Esophagus (tissue), 2 donors: ENCODE results near the gene CRTC1. TPM values are rescaled to one million over a fixed set of nuclear protein-coding genes. Genes with fewer than 3 reads are reported as not detected.
"Not testable (repeated sequence)": the region's sequence is repeated elsewhere in the genome, so short reads cannot be mapped to it uniquely, and the experiment has no call there.

ENCODE experiments used
- H3K27ac ChIP-seq, 2 donors: one replicate each; pipeline ENCODE4 v1.5.1; 2013; ENCODE audit warnings: low read depth in 2 of 2, mild to moderate bottlenecking in 2 of 2, inconsistent platforms in 1 of 2, low read length in 1 of 2, moderate library complexity in 1 of 2
- H3K27me3 ChIP-seq, 2 donors: one replicate each; pipeline ENCODE4 v1.6.1; 2013; ENCODE audit warnings: low read length in 2 of 2, control low read depth in 1 of 2, mild to moderate bottlenecking in 1 of 2; ENCODE audit not compliant: insufficient read depth in 2 of 2, control insufficient read depth in 1 of 2
- H3K36me3 ChIP-seq, 2 donors: one replicate each; pipeline ENCODE4 v1.6.1; 2013; ENCODE audit warnings: low read length in 1 of 2; ENCODE audit not compliant: control insufficient read depth in 2 of 2, insufficient read depth in 2 of 2
- H3K4me1 ChIP-seq, 2 donors: one replicate each; pipeline ENCODE4 v1.6.1; 2013; ENCODE audit warnings: low read length in 1 of 2; ENCODE audit not compliant: control insufficient read depth in 2 of 2, insufficient read depth in 2 of 2
- H3K4me3 ChIP-seq, 2 donors: one replicate each; pipeline ENCODE4 v1.5.1; 2013; ENCODE audit warnings: low read length in 2 of 2, mild to moderate bottlenecking in 2 of 2, low read depth in 1 of 2, moderate library complexity in 1 of 2
- H3K9me3 ChIP-seq, 2 donors: one replicate each; pipeline ENCODE4 v1.6.1; 2013; ENCODE audit warnings: mild to moderate bottlenecking in 2 of 2, low read depth in 1 of 2, low read length in 1 of 2, moderate library complexity in 1 of 2; ENCODE audit not compliant: control insufficient read depth in 2 of 2, insufficient read depth in 1 of 2
- WGBS, 2 donors: extraction: QIAGEN DNeasy Blood & Tissue Kit; methylation state at CpG; one replicate each; pipeline ENCODE4 v1.1.7; 2013; 5-methylcytosine and 5-hydroxymethylcytosine counted together
- polyA plus RNA-seq, 2 donors: library from polyadenylated mRNA; stranded (reverse); fragments of 200-250 nt; gene quantifications; one replicate each; pipeline ENCODE4 v1.2.3, GENCODE V29; 2013
- donor health status: healthy with polysubstance abuse.
- donor health status: Bipolar disorder and iron deficiency.

Gene CRTC1
- polyA plus RNA-seq, 2 donors = 2.1 to 4.0 TPM

GRCh38 chr19:18816645-18817044, 133.2 kb downstream of the CRTC1 start:
- not testable (repeated sequence) for H3K9me3 ChIP-seq, H3K4me1 ChIP-seq, H3K36me3 ChIP-seq, H3K4me3 ChIP-seq, H3K27me3 ChIP-seq, H3K27ac ChIP-seq
- WGBS, 2 donors = 92 to 99% methylated on average over 4 of the region's 4 CpGs

- H3K27me3 ChIP-seq = no peaks in the 10 kb centered on the region
These were observed 134.1 kb downstream of the CRTC1 start for GRCh38 chr19:18817574-18817973.

GRCh38 chr19:18828786-18829185, 145.3 kb downstream of the CRTC1 start:
- H3K4me3 ChIP-seq = no peak overlapping the region
- WGBS, 2 donors = 58 to 68% methylated on average over 6 of the region's 6 CpGs
- no peak overlapping the region for H3K27ac ChIP-seq
- no peaks in the 10 kb centered on the region for H3K27me3 ChIP-seq
- no peaks in the 10 kb centered on the region for H3K9me3 ChIP-seq
- H3K4me1 ChIP-seq = peaks cover 0 to 3% of the 10 kb centered on the region in 2 donors
- H3K36me3 ChIP-seq = no peaks in the 10 kb centered on the region

More at GRCh38 chr19:18817574-18817973, 134.1 kb downstream of the CRTC1 start:
- H3K36me3 ChIP-seq = no peaks in the 10 kb centered on the region
- 86 to 89% methylated on average over 9 of the region's 9 CpGs for WGBS, 2 donors
- no peaks in the 10 kb centered on the region for H3K4me1 ChIP-seq
- H3K4me3 ChIP-seq = no peak overlapping the region
- no peaks in the 10 kb centered on the region for H3K9me3 ChIP-seq
- H3K27ac ChIP-seq = no peak overlapping the region

- H3K27ac ChIP-seq = no peak overlapping the region
- H3K4me1 ChIP-seq = peaks cover 0 to 4% of the 10 kb centered on the region in 2 donors
- H3K27me3 ChIP-seq = no peaks in the 10 kb centered on the region
- H3K9me3 ChIP-seq = no peaks in the 10 kb centered on the region
- H3K36me3 ChIP-seq = peaks cover 0 to 2% of the 10 kb centered on the region in 2 donors
- WGBS, 2 donors = 78 to 89% methylated on average over 2 of the region's 2 CpGs
- H3K4me3 ChIP-seq = no peak overlapping the region
These were observed 147.0 kb downstream of the CRTC1 start for GRCh38 chr19:18830488-18830887.

GRCh38 chr19:18831524-18832305, 148.2 kb downstream of the CRTC1 start, which contains the start of gene UPF1:
Gene UPF1, plus strand, starts transcription at chr19:18831959. Its CDS starts 251 bp downstream, at chr19:18832210.
- H3K27me3 ChIP-seq = no peaks in the 10 kb centered on the region
- H3K27ac ChIP-seq = peak within 1 kb of the TSS; percentile 87 to 91
- 0 to 1% methylated on average over 68 to 96 of the region's 96 CpGs for WGBS, 2 donors
- H3K9me3 ChIP-seq = no peaks in the 10 kb centered on the region
- peak within 1 kb of the TSS; percentile 76 to 96 for H3K4me3 ChIP-seq
- H3K36me3 ChIP-seq = peaks cover 0 to 2% of the 10 kb centered on the region in 2 donors
- peaks cover 0 to 4% of the 10 kb centered on the region in 2 donors for H3K4me1 ChIP-seq

Other genes with a start within 250 kb of the CRTC1 start
- 10 to 100 TPM; 17.5 to 42.7 TPM for gene ISYNA1, start 245.5 kb upstream of the CRTC1 start, polyA plus RNA-seq
- gene ELL, start 161.6 kb upstream of the CRTC1 start, polyA plus RNA-seq = 1 to 10 TPM; 7.1 to 9.1 TPM
- 100 to 1,000 TPM; 175 to 269 TPM for gene FKBP8, start 140.1 kb upstream of the CRTC1 start, polyA plus RNA-seq
- gene KXD1, start 125.8 kb upstream of the CRTC1 start, polyA plus RNA-seq = 10 to 100 TPM; 43.7 to 68.1 TPM
- gene UBA52, start 111.8 kb upstream of the CRTC1 start, polyA plus RNA-seq = 1,000 to 10,000 TPM in 1 of 2 donors, 100 to 1,000 TPM in 1; 709 to 1,325 TPM
- gene REX1BD, start 94.9 kb upstream of the CRTC1 start, polyA plus RNA-seq = 10 to 100 TPM; 48.4 to 59.0 TPM
- 10 to 100 TPM in 1 of 2 donors, 1 to 10 TPM in 1; 2.8 to 11.1 TPM for gene CRLF1, start 76.9 kb upstream of the CRTC1 start, polyA plus RNA-seq
- under 1 TPM; 0.41 to 0.71 TPM for gene TMEM59L, start 70.8 kb upstream of the CRTC1 start, polyA plus RNA-seq
- 1 to 10 TPM; 1.8 to 2.0 TPM for gene KLHL26, start 46.7 kb upstream of the CRTC1 start, polyA plus RNA-seq
- 1 to 10 TPM in 1 of 2 donors, under 1 TPM in 1; 0.71 to 4.0 TPM for gene COMP, start 107.6 kb downstream of the CRTC1 start, polyA plus RNA-seq
- 10 to 100 TPM; 28.1 to 41.7 TPM for gene UPF1, start 148.3 kb downstream of the CRTC1 start, polyA plus RNA-seq
- gene CERS1, start 212.5 kb downstream of the CRTC1 start, polyA plus RNA-seq = under 1 TPM; 0.08 to 0.12 TPM
- gene COPE, start 235.7 kb downstream of the CRTC1 start, polyA plus RNA-seq = 100 to 1,000 TPM; 192 to 214 TPM
- gene DDX49, start 236.0 kb downstream of the CRTC1 start, polyA plus RNA-seq = 10 to 100 TPM; 39.4 to 52.4 TPM